ENCODE results near the gene STX11.
"Not testable (repeated sequence)": the region's sequence is repeated elsewhere in the genome, so short reads cannot be mapped to it uniquely, and the experiment has no call there.

STX11 gene

DNA sequence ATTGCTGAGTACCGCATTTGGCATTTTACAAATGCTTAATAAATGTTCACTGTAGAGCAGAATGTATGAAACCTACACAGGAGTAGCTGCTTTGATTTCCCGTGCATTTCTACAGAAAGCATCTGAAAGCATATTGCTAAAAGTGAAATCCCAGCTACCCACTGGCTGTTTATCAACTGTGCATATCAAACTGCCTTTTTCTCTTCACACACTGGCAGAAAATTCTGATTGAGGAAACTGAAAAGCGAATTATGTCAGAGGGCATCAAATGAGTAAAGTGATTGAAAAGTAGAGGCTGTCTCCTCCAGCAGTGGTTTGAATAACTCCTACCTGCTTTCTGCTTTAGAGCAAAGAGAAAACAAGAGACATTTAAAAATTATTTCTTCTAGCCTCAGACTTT, 28.0 kb downstream of the STX11 start:
- DNase-seq = no peak

GRCh38 chr6:144179237-144179636, 28.9 kb downstream of the STX11 start:
- no peak for DNase-seq

DNA sequence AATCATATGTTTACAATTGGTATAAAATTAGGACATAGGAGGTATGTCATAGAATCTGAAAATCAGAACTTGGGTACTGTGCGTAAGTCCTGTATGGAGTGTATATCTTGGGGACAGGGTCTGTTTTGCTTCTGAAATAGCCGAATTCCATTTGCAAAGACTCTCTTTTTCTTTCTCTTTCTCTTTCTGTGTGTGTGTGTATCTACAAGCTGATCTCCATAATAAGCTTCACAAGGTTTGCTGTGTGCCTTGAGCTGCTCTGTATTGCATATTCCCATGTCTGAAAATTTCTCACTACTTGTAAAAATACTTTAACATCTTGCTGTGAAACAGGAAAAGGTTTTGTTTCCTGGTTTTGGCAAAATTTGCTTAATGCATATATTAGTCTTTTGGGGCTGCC, 29.5 kb downstream of the STX11 start:
- no peak for DNase-seq

- DNase-seq = peak in 1 of 2 experiments; percentile 37
Observed at GRCh38 chr6:144180354-144180753, 30.0 kb downstream of the STX11 start.

DNA sequence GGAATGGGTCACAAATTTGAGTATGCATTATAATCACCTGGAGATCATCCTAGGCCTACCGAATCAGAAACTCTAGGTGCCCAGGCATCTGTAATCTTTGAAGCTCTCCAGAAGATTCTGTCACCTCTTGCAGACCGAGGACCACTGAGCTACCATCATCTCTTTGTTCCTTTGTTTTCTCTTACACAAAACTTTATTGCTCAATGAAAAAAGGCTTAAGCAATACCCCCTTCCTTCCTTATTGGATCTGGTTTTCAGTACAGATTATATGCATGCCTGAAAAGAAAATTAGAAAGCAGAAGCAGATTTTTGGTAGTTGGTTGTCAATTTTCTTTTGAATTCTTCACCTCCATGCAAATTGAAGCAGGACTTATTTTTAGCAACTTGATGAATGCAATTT, 31.3 kb downstream of the STX11 start:
- DNase-seq = peak; percentile 92 to 95

DNA sequence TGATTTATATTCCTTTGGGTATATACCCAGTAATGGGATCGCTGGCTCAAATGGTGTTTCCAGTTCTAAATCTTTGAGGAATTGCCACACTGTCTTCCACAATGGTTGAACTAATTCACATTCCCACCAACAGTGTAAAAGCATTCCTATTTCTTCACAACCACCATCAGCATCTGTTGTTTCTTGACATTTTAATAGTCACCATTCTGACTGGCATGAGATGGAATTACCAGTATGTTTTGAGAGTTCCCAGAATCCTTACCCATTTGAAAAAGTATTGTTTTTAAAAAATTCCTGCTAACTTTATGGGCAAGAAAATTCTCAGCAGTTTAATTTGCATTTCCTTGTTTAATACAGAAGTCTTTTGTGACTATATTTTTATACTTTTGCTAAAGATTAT, 33.9 kb downstream of the STX11 start:
- DNase-seq = not testable (repeated sequence)

- DNase-seq = no peak
Observed at GRCh38 chr6:144185133-144185836, 35.0 kb downstream of the STX11 start.

DNA sequence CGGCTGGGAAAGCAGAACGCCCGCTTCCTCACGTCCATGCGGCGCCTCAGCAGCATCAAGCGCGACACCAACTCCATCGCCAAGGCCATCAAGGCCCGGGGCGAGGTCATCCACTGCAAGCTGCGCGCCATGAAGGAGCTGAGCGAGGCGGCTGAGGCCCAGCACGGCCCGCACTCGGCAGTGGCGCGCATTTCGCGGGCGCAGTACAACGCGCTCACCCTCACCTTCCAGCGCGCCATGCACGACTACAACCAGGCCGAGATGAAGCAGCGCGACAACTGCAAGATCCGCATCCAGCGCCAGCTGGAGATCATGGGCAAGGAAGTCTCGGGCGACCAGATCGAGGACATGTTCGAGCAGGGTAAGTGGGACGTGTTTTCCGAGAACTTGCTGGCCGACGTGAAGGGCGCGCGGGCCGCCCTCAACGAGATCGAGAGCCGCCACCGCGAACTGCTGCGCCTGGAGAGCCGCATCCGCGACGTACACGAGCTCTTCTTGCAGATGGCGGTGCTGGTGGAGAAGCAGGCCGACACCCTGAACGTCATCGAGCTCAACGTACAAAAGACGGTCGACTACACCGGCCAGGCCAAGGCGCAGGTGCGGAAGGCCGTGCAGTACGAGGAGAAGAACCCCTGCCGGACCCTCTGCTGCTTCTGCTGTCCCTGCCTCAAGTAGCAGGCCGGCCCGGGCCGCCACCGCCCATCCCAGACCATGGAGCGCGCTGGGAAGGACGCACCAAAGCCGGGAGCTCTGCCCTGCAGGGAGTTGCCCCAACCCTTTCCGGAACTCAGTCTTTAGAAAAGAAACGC, 36.7 kb downstream of the STX11 start:
- no peak for DNase-seq

- no peak for DNase-seq
Observed at GRCh38 chr6:144189351-144189750, 39.0 kb downstream of the STX11 start.

GRCh38 chr6:144190080-144190479, 39.8 kb downstream of the STX11 start:
- no peak for DNase-seq

DNA sequence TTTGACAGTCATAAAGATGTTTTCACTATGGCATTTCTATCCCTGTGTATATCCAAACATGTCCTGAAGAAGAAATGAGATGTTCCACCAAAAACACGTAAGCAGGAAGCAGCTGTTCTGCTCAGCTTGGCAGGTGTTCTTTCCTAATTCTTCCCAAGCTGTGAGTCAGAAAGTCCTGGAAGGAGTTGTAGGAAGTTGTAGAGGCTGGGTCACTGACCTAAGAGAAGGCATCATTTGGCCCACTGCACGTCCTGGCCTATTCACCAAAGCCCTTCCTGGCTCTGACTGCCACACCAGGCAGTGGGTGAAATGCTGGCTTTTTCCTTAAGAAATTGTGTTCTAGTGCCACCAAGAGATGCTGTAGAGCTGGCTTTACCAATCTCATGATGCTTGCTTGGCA, 40.3 kb downstream of the STX11 start:
- no peak for DNase-seq

GRCh38 chr6:144193181-144193580, 42.9 kb downstream of the STX11 start:
- no peak for DNase-seq

GRCh38 chr6:144194293-144194810, 44.0 kb downstream of the STX11 start:
- DNase-seq = no peak

DNA sequence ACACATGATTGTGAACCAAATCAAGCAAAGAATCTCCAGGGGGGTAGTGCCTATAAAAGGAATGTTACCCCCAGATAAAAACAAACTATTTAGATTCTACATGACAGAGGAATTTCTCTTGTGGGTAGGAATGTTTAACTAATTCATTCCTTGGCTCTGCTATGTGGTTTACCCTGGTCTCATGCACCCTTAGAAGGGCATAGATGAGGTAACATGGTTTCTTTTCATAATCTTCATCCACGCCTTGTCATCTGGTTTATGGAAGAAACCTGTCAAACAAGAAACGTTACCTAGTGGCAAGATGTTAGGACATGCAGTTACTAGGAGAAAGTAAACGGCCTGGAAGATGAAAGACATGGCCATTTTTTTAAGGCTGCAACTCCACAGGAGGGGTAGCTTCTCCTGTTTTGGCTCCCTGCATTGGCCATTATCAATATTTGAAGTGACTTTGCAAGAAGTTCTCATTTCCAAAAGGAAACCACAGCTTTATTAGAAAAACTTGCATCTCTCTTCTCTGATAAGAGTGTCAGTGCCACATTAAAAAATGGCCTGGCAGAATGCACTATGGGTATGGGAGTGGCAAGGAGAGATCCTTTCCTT, 45.5 kb downstream of the STX11 start:
- DNase-seq = no peak

- DNase-seq = no peak
Observed at GRCh38 chr6:144197919-144198318, 47.6 kb downstream of the STX11 start.

- no peak for DNase-seq
Observed at GRCh38 chr6:144202879-144203468, 52.7 kb downstream of the STX11 start.

GRCh38 chr6:144211160-144211559, 60.8 kb downstream of the STX11 start:
- DNase-seq = no peak

DNA sequence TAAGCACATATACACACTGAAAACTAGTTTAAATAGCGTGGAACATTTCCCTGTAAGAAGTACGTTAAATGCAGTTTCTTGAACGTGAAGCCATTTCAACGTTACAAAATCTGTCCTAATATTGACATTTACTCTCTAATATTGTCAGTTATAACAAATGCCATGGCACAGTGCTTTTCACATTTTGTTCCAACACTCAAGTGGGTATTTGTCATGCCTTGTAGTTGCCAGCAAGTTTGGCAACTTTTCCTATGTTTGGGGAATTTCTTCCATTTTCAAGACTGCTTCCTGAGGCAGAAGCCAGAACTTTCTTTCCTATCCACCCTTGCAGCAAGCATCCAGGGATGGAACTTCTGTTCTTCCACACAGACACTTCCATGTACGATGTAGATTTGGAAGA, 63.0 kb downstream of the STX11 start:
- no peak for DNase-seq

GRCh38 chr6:144214029-144214428, 63.7 kb downstream of the STX11 start:
- DNase-seq = no peak

GRCh38 chr6:144214622-144215401, 64.5 kb downstream of the STX11 start:
- no peak for DNase-seq

- DNase-seq = peak; percentile 69 to 84
Observed at GRCh38 chr6:144215402-144215931, 65.2 kb downstream of the STX11 start.
